Measurements from ENCODE around the gene STK38. TPM values are rescaled to one million over a fixed set of nuclear protein-coding genes. Genes with fewer than 3 reads are reported as not detected.

STK38 gene
- total RNA-seq, 1 donor from 2014 or later, result 51.6 TPM

DNA sequence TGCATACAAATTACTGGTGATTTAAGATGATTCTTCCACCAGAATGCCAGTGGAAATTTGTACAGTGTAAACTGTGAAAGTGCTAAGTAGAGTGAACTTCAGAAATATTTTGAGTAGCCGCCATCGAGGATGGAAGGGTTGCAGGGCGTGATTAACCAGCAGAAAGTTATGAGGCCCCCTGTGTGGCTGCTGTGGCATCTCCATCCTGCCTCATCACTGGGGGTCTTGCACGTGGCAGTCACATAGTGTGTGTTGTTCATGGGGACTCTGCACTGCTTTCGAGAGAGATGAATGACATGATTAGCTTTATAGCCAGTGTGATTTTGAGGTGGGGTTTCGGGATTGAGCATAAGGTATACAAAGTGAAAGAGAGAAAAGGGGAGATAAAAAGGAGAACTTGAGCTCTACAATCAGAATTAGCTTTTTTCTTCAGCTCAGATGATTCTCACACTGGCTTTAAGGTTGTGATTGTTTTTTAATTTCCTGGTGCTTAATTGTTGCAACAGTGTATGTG lies 78.1 kb downstream of the STK38 start:
- H3K27ac Mint-ChIP-seq (ENCODE audit: unreplicated experiment), result peak overlapping the region; percentile 11
- H3K27me3 Mint-ChIP-seq (ENCODE audit: unreplicated experiment), result no peaks in the 10 kb centered on the region
- H3K36me3 Mint-ChIP-seq (ENCODE audit: unreplicated experiment), result peaks cover 15% of the 10 kb centered on the region
- H3K4me1 Mint-ChIP-seq (ENCODE audit: unreplicated experiment), result peaks cover 17% of the 10 kb centered on the region
- no peaks in the 10 kb centered on the region for H3K9me3 Mint-ChIP-seq (ENCODE audit: unreplicated experiment)
- TF ChIP-seq, protein P1, sequence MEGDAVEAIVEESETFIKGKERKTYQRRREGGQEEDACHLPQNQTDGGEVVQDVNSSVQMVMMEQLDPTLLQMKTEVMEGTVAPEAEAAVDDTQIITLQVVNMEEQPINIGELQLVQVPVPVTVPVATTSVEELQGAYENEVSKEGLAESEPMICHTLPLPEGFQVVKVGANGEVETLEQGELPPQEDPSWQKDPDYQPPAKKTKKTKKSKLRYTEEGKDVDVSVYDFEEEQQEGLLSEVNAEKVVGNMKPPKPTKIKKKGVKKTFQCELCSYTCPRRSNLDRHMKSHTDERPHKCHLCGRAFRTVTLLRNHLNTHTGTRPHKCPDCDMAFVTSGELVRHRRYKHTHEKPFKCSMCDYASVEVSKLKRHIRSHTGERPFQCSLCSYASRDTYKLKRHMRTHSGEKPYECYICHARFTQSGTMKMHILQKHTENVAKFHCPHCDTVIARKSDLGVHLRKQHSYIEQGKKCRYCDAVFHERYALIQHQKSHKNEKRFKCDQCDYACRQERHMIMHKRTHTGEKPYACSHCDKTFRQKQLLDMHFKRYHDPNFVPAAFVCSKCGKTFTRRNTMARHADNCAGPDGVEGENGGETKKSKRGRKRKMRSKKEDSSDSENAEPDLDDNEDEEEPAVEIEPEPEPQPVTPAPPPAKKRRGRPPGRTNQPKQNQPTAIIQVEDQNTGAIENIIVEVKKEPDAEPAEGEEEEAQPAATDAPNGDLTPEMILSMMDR (IDR thresholded peaks at IDR 0.05), result no peak
- no peak overlapping the region for H3K4me3 Mint-ChIP-seq (ENCODE audit: unreplicated experiment)
- DNase-seq (ENCODE audit: extremely low spot score, unreplicated experiment), result no peak

DNA sequence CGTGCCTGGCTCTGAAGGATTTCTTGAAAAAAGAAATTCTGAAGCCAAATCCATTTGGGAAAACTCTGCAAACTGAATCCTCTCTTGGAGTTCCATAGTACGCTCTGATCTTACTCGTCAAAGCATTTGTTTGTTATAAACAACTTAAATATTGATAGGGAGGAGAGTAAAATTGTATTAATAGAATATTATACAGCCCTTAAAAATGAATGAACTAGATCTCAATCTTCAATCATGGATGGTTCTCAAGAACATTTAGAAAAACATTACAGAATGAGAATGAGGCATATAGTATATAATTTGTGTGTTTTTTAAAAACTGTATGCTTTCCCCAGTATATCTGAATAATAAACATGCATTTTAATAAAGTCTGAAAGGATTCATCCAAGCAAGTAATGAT lies 79.7 kb downstream of the STK38 start:
- H3K36me3 Mint-ChIP-seq (ENCODE audit: unreplicated experiment), result peaks cover 14% of the 10 kb centered on the region

GRCh38 chr6:36464233-36464632 lies 83.0 kb downstream of the STK38 start:
- no peak for DNase-seq (ENCODE audit: extremely low spot score, unreplicated experiment)
- Mint-ChIP-seq H3K27ac (ENCODE audit: unreplicated experiment) (peak overlapping the region; percentile 31), H3K27me3 (ENCODE audit: unreplicated experiment) (no peaks in the 10 kb centered on the region), H3K4me1 (ENCODE audit: unreplicated experiment) (peaks cover 22% of the 10 kb centered on the region), H3K4me3 (ENCODE audit: unreplicated experiment) (no peak overlapping the region), H3K9me3 (ENCODE audit: unreplicated experiment) (no peaks in the 10 kb centered on the region), H3K36me3 (ENCODE audit: unreplicated experiment) (peaks cover 3% of the 10 kb centered on the region)
- TF ChIP-seq, protein P1 (IDR thresholded peaks at IDR 0.05), result no peak

More for the DNA sequence above, 79.7 kb downstream of the STK38 start:
- H3K9me3 Mint-ChIP-seq (ENCODE audit: unreplicated experiment), result no peaks in the 10 kb centered on the region
- no peak overlapping the region for H3K27ac Mint-ChIP-seq (ENCODE audit: unreplicated experiment)
- no peak overlapping the region for H3K4me3 Mint-ChIP-seq (ENCODE audit: unreplicated experiment)
- H3K27me3 Mint-ChIP-seq (ENCODE audit: unreplicated experiment), result no peaks in the 10 kb centered on the region
- TF ChIP-seq, protein P1 (IDR thresholded peaks at IDR 0.05), result no peak
- no peak for DNase-seq (ENCODE audit: extremely low spot score, unreplicated experiment)
- H3K4me1 Mint-ChIP-seq (ENCODE audit: unreplicated experiment), result peaks cover 23% of the 10 kb centered on the region

DNA sequence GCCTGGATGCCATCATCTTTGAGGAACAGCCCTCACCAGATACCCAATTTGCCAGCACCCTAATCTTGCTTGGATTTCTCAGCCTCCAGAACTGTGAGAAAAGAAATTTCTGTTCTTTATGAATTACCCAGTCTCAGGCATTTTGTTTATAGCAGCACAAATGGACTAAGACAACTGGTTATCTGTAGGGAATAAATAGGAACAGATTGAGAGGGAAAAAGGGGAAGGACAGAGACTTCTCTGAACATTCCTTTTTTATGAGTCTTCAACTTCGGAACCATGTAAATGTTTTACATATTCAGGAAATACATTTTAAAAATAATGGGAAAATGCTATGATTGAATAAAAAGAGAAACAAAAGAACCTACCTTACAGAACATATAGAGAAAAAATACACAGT lies 83.6 kb downstream of the STK38 start:
- H3K36me3 Mint-ChIP-seq (ENCODE audit: unreplicated experiment), result peaks cover 3% of the 10 kb centered on the region
- H3K4me3 Mint-ChIP-seq (ENCODE audit: unreplicated experiment), result no peak overlapping the region
- TF ChIP-seq, protein P1 (IDR thresholded peaks at IDR 0.05), result no peak
- DNase-seq (ENCODE audit: extremely low spot score, unreplicated experiment), result no peak
- peak overlapping the region; percentile 31 for H3K27ac Mint-ChIP-seq (ENCODE audit: unreplicated experiment)
- H3K27me3 Mint-ChIP-seq (ENCODE audit: unreplicated experiment), result no peaks in the 10 kb centered on the region
- H3K9me3 Mint-ChIP-seq (ENCODE audit: unreplicated experiment), result no peaks in the 10 kb centered on the region
- H3K4me1 Mint-ChIP-seq (ENCODE audit: unreplicated experiment), result peaks cover 19% of the 10 kb centered on the region

DNA sequence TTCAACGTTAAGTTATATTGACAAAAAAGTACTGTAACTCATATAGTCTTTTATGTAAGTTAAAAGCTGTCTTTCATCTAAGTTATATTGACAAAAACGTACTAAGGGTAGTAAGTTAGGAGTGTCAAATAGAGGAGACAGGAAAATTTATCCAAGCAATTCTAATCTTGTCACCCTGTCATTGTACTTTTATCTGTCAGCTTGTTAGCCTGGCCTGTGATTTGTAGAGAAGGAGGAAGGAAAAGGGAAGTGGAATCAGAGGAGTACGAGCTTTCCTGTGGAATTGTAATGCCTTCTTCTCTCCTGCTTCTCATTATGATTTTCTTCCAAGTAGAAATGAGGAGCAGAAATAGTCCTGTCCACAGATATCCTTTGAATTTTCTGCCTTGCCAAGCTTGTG lies 85.6 kb downstream of the STK38 start:
- no peak overlapping the region for H3K4me3 Mint-ChIP-seq (ENCODE audit: unreplicated experiment)

More for the DNA sequence above, 85.6 kb downstream of the STK38 start:
- no peak for DNase-seq (ENCODE audit: extremely low spot score, unreplicated experiment)
- peaks cover 19% of the 10 kb centered on the region for H3K4me1 Mint-ChIP-seq (ENCODE audit: unreplicated experiment)
- peaks cover 8% of the 10 kb centered on the region for H3K36me3 Mint-ChIP-seq (ENCODE audit: unreplicated experiment)
- no peak overlapping the region for H3K27ac Mint-ChIP-seq (ENCODE audit: unreplicated experiment)
- H3K27me3 Mint-ChIP-seq (ENCODE audit: unreplicated experiment), result no peaks in the 10 kb centered on the region
- TF ChIP-seq, protein P1 (IDR thresholded peaks at IDR 0.05), result no peak
- no peaks in the 10 kb centered on the region for H3K9me3 Mint-ChIP-seq (ENCODE audit: unreplicated experiment)
